ENCODE measurements around the gene LRP1B.

LRP1B gene

GRCh38 chr2:140246058-140246457, 1884.8 kb downstream of the LRP1B start:
- Histone ChIP-seq H3K4me1 (ENCODE audit: control insufficient read depth, low read depth, low read length) (no peaks in the 10 kb centered on the region), H3K36me3 (ENCODE audit: control insufficient read depth, insufficient read depth, low read length) (no peaks in the 10 kb centered on the region), H3K18ac (ENCODE audit: low read length) (no peak overlapping the region), H3K27me3 (ENCODE audit: insufficient read depth, low read length, poor library complexity) (no peaks in the 10 kb centered on the region), H2AK5ac (ENCODE audit: low read length) (no peak overlapping the region), H2BK120ac (ENCODE audit: low read depth, low read length) (no peak overlapping the region), H2BK5ac (ENCODE audit: low read length) (no peak overlapping the region), H3K4me2 (ENCODE audit: low read length) (no peak overlapping the region), H3K56ac (ENCODE audit: low read length) (no peak overlapping the region), H4K8ac (ENCODE audit: low read depth, low read length) (no peak overlapping the region), H3K4ac (ENCODE audit: low read depth, low read length) (no peak overlapping the region), H3K4me3 (ENCODE audit: low read length) (no peak overlapping the region), H3K9ac (ENCODE audit: low read length) (no peak overlapping the region), H3K23ac (ENCODE audit: low read length) (no peak overlapping the region), H3K79me2 (ENCODE audit: control insufficient read depth, insufficient read depth, low read length) (no peaks in the 10 kb centered on the region), H3K79me1 (ENCODE audit: low read length) (no peaks in the 10 kb centered on the region), H3K27ac (ENCODE audit: low read depth, low read length) (no peak overlapping the region), H2BK15ac (replicated peaks; ENCODE audit: low read depth) (no peak overlapping the region), H4K5ac (ENCODE audit: low read length) (no peak overlapping the region)
- WGBS (ENCODE audit: extremely low coverage, insufficient coverage, low lambda C conversion rate): no CpG with 5 or more reads among the region's 1 CpG
- DNase-seq: no peak

- H3K36me3 ChIP-seq (ENCODE audit: control insufficient read depth, insufficient read depth, low read length): no peaks in the 10 kb centered on the region
- H3K56ac ChIP-seq (ENCODE audit: low read length): no peak overlapping the region
- H2BK15ac ChIP-seq (replicated peaks; ENCODE audit: low read depth): no peak overlapping the region
- no peak overlapping the region for H3K23ac ChIP-seq (ENCODE audit: low read length)
- H3K27ac ChIP-seq (ENCODE audit: low read depth, low read length): no peak overlapping the region
- no peaks in the 10 kb centered on the region for H3K79me2 ChIP-seq (ENCODE audit: control insufficient read depth, insufficient read depth, low read length)
- H3K18ac ChIP-seq (ENCODE audit: low read length): no peak overlapping the region
- no peak overlapping the region for H2AK5ac ChIP-seq (ENCODE audit: low read length)
- no peak overlapping the region for H3K9ac ChIP-seq (ENCODE audit: low read length)
- no peak overlapping the region for H4K8ac ChIP-seq (ENCODE audit: low read depth, low read length)
- H3K4me1 ChIP-seq (ENCODE audit: control insufficient read depth, low read depth, low read length): no peaks in the 10 kb centered on the region
- no peak overlapping the region for H3K4me3 ChIP-seq (ENCODE audit: low read length)
- no peak overlapping the region for H4K5ac ChIP-seq (ENCODE audit: low read length)
- no peak overlapping the region for H2BK5ac ChIP-seq (ENCODE audit: low read length)
- H2BK120ac ChIP-seq (ENCODE audit: low read depth, low read length): no peak overlapping the region
- no peak overlapping the region for H3K4me2 ChIP-seq (ENCODE audit: low read length)
- no peaks in the 10 kb centered on the region for H3K27me3 ChIP-seq (ENCODE audit: insufficient read depth, low read length, poor library complexity)
- no CpG with 5 or more reads among the region's 1 CpG for whole genome bisulfite sequencing (ENCODE audit: extremely low coverage, insufficient coverage, low lambda C conversion rate)
- peak; percentile 17 for DNase-seq
- no peak overlapping the region for H3K4ac ChIP-seq (ENCODE audit: low read depth, low read length)
- H3K79me1 ChIP-seq (ENCODE audit: low read length): no peaks in the 10 kb centered on the region
Observed at GRCh38 chr2:140242889-140243288, 1887.9 kb downstream of the LRP1B start.

- WGBS (ENCODE audit: extremely low coverage, insufficient coverage, low lambda C conversion rate): no CpG with 5 or more reads among the region's 3 CpGs
Observed at GRCh38 chr2:140234116-140234515, 1896.7 kb downstream of the LRP1B start.

GRCh38 chr2:140210963-140211362, 1919.9 kb downstream of the LRP1B start:
- Histone ChIP-seq H2BK120ac (ENCODE audit: low read depth, low read length) (no peak overlapping the region), H3K4me3 (ENCODE audit: low read length) (no peak overlapping the region), H2AK5ac (ENCODE audit: low read length) (no peak overlapping the region), H3K27ac (ENCODE audit: low read depth, low read length) (no peak overlapping the region), H3K9ac (ENCODE audit: low read length) (no peak overlapping the region), H3K4ac (ENCODE audit: low read depth, low read length) (no peak overlapping the region), H3K79me2 (ENCODE audit: control insufficient read depth, insufficient read depth, low read length) (no peaks in the 10 kb centered on the region), H3K27me3 (ENCODE audit: insufficient read depth, low read length, poor library complexity) (no peaks in the 10 kb centered on the region), H2BK5ac (ENCODE audit: low read length) (no peak overlapping the region), H3K4me2 (ENCODE audit: low read length) (no peak overlapping the region), H3K79me1 (ENCODE audit: low read length) (no peaks in the 10 kb centered on the region), H3K36me3 (ENCODE audit: control insufficient read depth, insufficient read depth, low read length) (no peaks in the 10 kb centered on the region), H4K8ac (ENCODE audit: low read depth, low read length) (no peak overlapping the region), H3K18ac (ENCODE audit: low read length) (no peak overlapping the region), H3K4me1 (ENCODE audit: control insufficient read depth, low read depth, low read length) (no peaks in the 10 kb centered on the region), H3K23ac (ENCODE audit: low read length) (no peak overlapping the region), H4K5ac (ENCODE audit: low read length) (no peak overlapping the region), H2BK15ac (replicated peaks; ENCODE audit: low read depth) (no peak overlapping the region), H3K56ac (ENCODE audit: low read length) (no peak overlapping the region)
- no peak for DNase-seq
- no CpG with 5 or more reads among the region's 2 CpGs for WGBS (ENCODE audit: extremely low coverage, insufficient coverage, low lambda C conversion rate)

More at GRCh38 chr2:140234116-140234515, 1896.7 kb downstream of the LRP1B start:
- no peaks in the 10 kb centered on the region for H3K27me3 ChIP-seq (ENCODE audit: insufficient read depth, low read length, poor library complexity)
- no peak overlapping the region for H2BK120ac ChIP-seq (ENCODE audit: low read depth, low read length)
- no peaks in the 10 kb centered on the region for H3K36me3 ChIP-seq (ENCODE audit: control insufficient read depth, insufficient read depth, low read length)
- H3K4me1 ChIP-seq (ENCODE audit: control insufficient read depth, low read depth, low read length): no peaks in the 10 kb centered on the region
- H3K79me2 ChIP-seq (ENCODE audit: control insufficient read depth, insufficient read depth, low read length): no peaks in the 10 kb centered on the region
- H2BK15ac ChIP-seq (replicated peaks; ENCODE audit: low read depth): no peak overlapping the region
- H3K9ac ChIP-seq (ENCODE audit: low read length): no peak overlapping the region
- H3K56ac ChIP-seq (ENCODE audit: low read length): no peak overlapping the region
- DNase-seq: no peak
- H3K27ac ChIP-seq (ENCODE audit: low read depth, low read length): no peak overlapping the region
- no peak overlapping the region for H2AK5ac ChIP-seq (ENCODE audit: low read length)
- H3K4ac ChIP-seq (ENCODE audit: low read depth, low read length): no peak overlapping the region
- no peak overlapping the region for H3K4me3 ChIP-seq (ENCODE audit: low read length)
- H2BK5ac ChIP-seq (ENCODE audit: low read length): no peak overlapping the region
- H3K18ac ChIP-seq (ENCODE audit: low read length): no peak overlapping the region
- no peak overlapping the region for H4K5ac ChIP-seq (ENCODE audit: low read length)
- no peak overlapping the region for H4K8ac ChIP-seq (ENCODE audit: low read depth, low read length)
- H3K4me2 ChIP-seq (ENCODE audit: low read length): no peak overlapping the region
- H3K23ac ChIP-seq (ENCODE audit: low read length): no peak overlapping the region
- H3K79me1 ChIP-seq (ENCODE audit: low read length): no peaks in the 10 kb centered on the region

- Histone ChIP-seq H2AK5ac (ENCODE audit: low read length) (no peak overlapping the region), H3K18ac (ENCODE audit: low read length) (no peak overlapping the region), H3K23ac (ENCODE audit: low read length) (no peak overlapping the region), H4K8ac (ENCODE audit: low read depth, low read length) (no peak overlapping the region), H3K4me3 (ENCODE audit: low read length) (no peak overlapping the region), H3K4me1 (ENCODE audit: control insufficient read depth, low read depth, low read length) (no peaks in the 10 kb centered on the region), H3K27me3 (ENCODE audit: insufficient read depth, low read length, poor library complexity) (no peaks in the 10 kb centered on the region), H3K56ac (ENCODE audit: low read length) (no peak overlapping the region), H3K79me2 (ENCODE audit: control insufficient read depth, insufficient read depth, low read length) (no peaks in the 10 kb centered on the region), H2BK5ac (ENCODE audit: low read length) (no peak overlapping the region), H2BK15ac (replicated peaks; ENCODE audit: low read depth) (no peak overlapping the region), H2BK120ac (ENCODE audit: low read depth, low read length) (no peak overlapping the region), H3K9ac (ENCODE audit: low read length) (no peak overlapping the region), H4K5ac (ENCODE audit: low read length) (no peak overlapping the region), H3K79me1 (ENCODE audit: low read length) (no peaks in the 10 kb centered on the region), H3K4me2 (ENCODE audit: low read length) (no peak overlapping the region), H3K27ac (ENCODE audit: low read depth, low read length) (no peak overlapping the region), H3K4ac (ENCODE audit: low read depth, low read length) (no peak overlapping the region), H3K36me3 (ENCODE audit: control insufficient read depth, insufficient read depth, low read length) (no peaks in the 10 kb centered on the region)
- no CpG with 5 or more reads among the region's 2 CpGs for WGBS (ENCODE audit: extremely low coverage, insufficient coverage, low lambda C conversion rate)
- DNase-seq: no peak
Observed at GRCh38 chr2:140205093-140205492, 1925.7 kb downstream of the LRP1B start.

GRCh38 chr2:140203347-140203746, 1927.5 kb downstream of the LRP1B start:
- no peak overlapping the region for H3K23ac ChIP-seq (ENCODE audit: low read length)
- no peak overlapping the region for H3K9ac ChIP-seq (ENCODE audit: low read length)
- H3K27ac ChIP-seq (ENCODE audit: low read depth, low read length): no peak overlapping the region
- H3K18ac ChIP-seq (ENCODE audit: low read length): no peak overlapping the region
- H3K4me2 ChIP-seq (ENCODE audit: low read length): no peak overlapping the region
- H2AK5ac ChIP-seq (ENCODE audit: low read length): no peak overlapping the region
- no peak for DNase-seq
- no peak overlapping the region for H2BK5ac ChIP-seq (ENCODE audit: low read length)
- no CpG with 5 or more reads among the region's 6 CpGs for WGBS (ENCODE audit: extremely low coverage, insufficient coverage, low lambda C conversion rate)
- no peak overlapping the region for H4K8ac ChIP-seq (ENCODE audit: low read depth, low read length)
- H3K27me3 ChIP-seq (ENCODE audit: insufficient read depth, low read length, poor library complexity): no peaks in the 10 kb centered on the region
- no peaks in the 10 kb centered on the region for H3K79me1 ChIP-seq (ENCODE audit: low read length)
- H3K4me3 ChIP-seq (ENCODE audit: low read length): no peak overlapping the region
- H4K5ac ChIP-seq (ENCODE audit: low read length): no peak overlapping the region
- no peak overlapping the region for H3K4ac ChIP-seq (ENCODE audit: low read depth, low read length)
- no peak overlapping the region for H2BK15ac ChIP-seq (replicated peaks; ENCODE audit: low read depth)
- no peak overlapping the region for H2BK120ac ChIP-seq (ENCODE audit: low read depth, low read length)
- H3K4me1 ChIP-seq (ENCODE audit: control insufficient read depth, low read depth, low read length): no peaks in the 10 kb centered on the region
- H3K36me3 ChIP-seq (ENCODE audit: control insufficient read depth, insufficient read depth, low read length): no peaks in the 10 kb centered on the region
- no peak overlapping the region for H3K56ac ChIP-seq (ENCODE audit: low read length)
- H3K79me2 ChIP-seq (ENCODE audit: control insufficient read depth, insufficient read depth, low read length): no peaks in the 10 kb centered on the region
